ENCODE results near the gene RETN. TPM values are rescaled to one million over a fixed set of nuclear protein-coding genes. Genes with fewer than 3 reads are reported as not detected.

Gene RETN
- total RNA-seq, 1 donor from 2014 or later, result 1.7 TPM

GRCh38 chr19:7636691-7637373 is 32.0 kb upstream of the RETN start, which contains the start of gene STXBP2:
TSS of gene STXBP2 (plus strand) at chr19:7637110. CDS start at chr19:7637150, 40 bp downstream.
- DNase-seq (ENCODE audit: low read depth), result no peak
- TF ChIP-seq CTCF (IDR thresholded peaks at IDR 0.05; ENCODE audit: insufficient read depth, low read length, poor library complexity, severe bottlenecking), result no peak
- Histone ChIP-seq H3K4me3 (ENCODE audit: low read depth, low read length) (peak within 1 kb of the TSS; percentile 78), H3K27me3 (ENCODE audit: control insufficient read depth, insufficient read depth, low read length) (peaks cover 3% of the 10 kb centered on the region), H3K36me3 (ENCODE audit: control insufficient read depth, insufficient read depth, low read length) (no peaks in the 10 kb centered on the region)

GRCh38 chr19:7637374-7638256 is 31.2 kb upstream of the RETN start:
- H3K27me3 ChIP-seq (ENCODE audit: control insufficient read depth, insufficient read depth, low read length), result peaks cover 3% of the 10 kb centered on the region
- DNase-seq (ENCODE audit: low read depth), result no peak
- no peaks in the 10 kb centered on the region for H3K36me3 ChIP-seq (ENCODE audit: control insufficient read depth, insufficient read depth, low read length)
- TF ChIP-seq CTCF (IDR thresholded peaks at IDR 0.05; ENCODE audit: insufficient read depth, low read length, poor library complexity, severe bottlenecking), result no peak
- H3K4me3 ChIP-seq (ENCODE audit: low read depth, low read length), result peak overlapping the region; percentile 78

GRCh38 chr19:7638802-7639465 is 29.9 kb upstream of the RETN start:
- H3K36me3 ChIP-seq (ENCODE audit: control insufficient read depth, insufficient read depth, low read length), result no peaks in the 10 kb centered on the region
- peaks cover 3% of the 10 kb centered on the region for H3K27me3 ChIP-seq (ENCODE audit: control insufficient read depth, insufficient read depth, low read length)
- DNase-seq (ENCODE audit: low read depth), result no peak
- no peak for TF ChIP-seq CTCF (IDR thresholded peaks at IDR 0.05; ENCODE audit: insufficient read depth, low read length, poor library complexity, severe bottlenecking)
- no peak overlapping the region for H3K4me3 ChIP-seq (ENCODE audit: low read depth, low read length)

GRCh38 chr19:7639863-7640348 is 28.9 kb upstream of the RETN start:
- TF ChIP-seq CTCF (IDR thresholded peaks at IDR 0.05; ENCODE audit: insufficient read depth, low read length, poor library complexity, severe bottlenecking), result no peak
- Histone ChIP-seq H3K36me3 (ENCODE audit: control insufficient read depth, insufficient read depth, low read length) (no peaks in the 10 kb centered on the region), H3K4me3 (ENCODE audit: low read depth, low read length) (no peak overlapping the region), H3K27me3 (ENCODE audit: control insufficient read depth, insufficient read depth, low read length) (peaks cover 3% of the 10 kb centered on the region)
- no peak for DNase-seq (ENCODE audit: low read depth)

GRCh38 chr19:7640803-7641202 is 28.0 kb upstream of the RETN start:
- TF ChIP-seq CTCF (IDR thresholded peaks at IDR 0.05; ENCODE audit: insufficient read depth, low read length, poor library complexity, severe bottlenecking), result no peak
- H3K27me3 ChIP-seq (ENCODE audit: control insufficient read depth, insufficient read depth, low read length), result no peaks in the 10 kb centered on the region
- H3K4me3 ChIP-seq (ENCODE audit: low read depth, low read length), result no peak overlapping the region
- no peaks in the 10 kb centered on the region for H3K36me3 ChIP-seq (ENCODE audit: control insufficient read depth, insufficient read depth, low read length)
- no peak for DNase-seq (ENCODE audit: low read depth)

Data from kidney epithelial cell (primary cell).